NCI-H460 (cell line): ENCODE data around the gene CYP17A1. TPM values are rescaled to one million over a fixed set of nuclear protein-coding genes. Genes with fewer than 3 reads are reported as not detected.
"Not testable (repeated sequence)": the region's sequence is repeated elsewhere in the genome, so short reads cannot be mapped to it uniquely, and the experiment has no call there.

Experiments
- DNase-seq: peaks from one replicate; pipeline ENCODE4 v3.0.0-alpha.2; 2016; ENCODE audit warnings: low read depth; ENCODE audit errors: extremely low read depth
- total RNA-seq: library from RNA; depleted of rRNA; stranded (reverse); fragments of >200 nt; shearing (Covaris generic); gene quantifications from 2 replicates; pipeline ENCODE4 v1.2.3, GENCODE V29; 2014

CYP17A1 gene
- total RNA-seq, 1 experiment from 2014 or later: not detected

DNA sequence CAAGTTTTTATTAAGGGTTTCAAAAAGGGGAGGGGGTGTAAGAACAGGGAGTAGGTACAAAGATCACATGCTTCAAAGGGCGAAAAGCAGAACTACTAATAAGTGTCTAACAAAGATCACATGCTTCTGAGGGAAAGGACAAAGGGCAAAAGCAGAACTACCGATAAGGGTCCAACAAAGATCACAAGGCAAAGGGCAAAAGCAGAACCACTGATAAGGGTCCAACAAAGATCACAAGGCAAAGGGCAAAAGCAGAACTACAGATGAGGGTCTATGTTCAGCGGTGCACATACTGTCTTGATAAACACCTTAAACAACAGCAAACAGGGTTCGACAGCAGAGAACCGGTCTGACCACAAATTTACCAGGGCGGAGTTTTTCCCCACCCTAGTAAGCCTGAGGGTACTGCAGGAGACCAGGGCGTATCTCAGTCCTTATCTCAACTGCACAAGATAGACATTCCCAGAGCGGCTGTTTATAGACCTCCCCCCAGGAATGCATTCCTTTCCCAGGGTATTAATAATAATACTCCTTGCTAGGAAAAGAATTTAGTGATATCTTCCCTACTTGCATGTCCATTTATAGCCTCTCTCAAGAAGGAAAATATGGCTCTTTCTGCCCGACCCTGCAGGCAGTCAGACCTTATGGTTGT, 1.2 kb upstream of the CYP17A1 start:
- DNase-seq: not testable (repeated sequence)

DNA sequence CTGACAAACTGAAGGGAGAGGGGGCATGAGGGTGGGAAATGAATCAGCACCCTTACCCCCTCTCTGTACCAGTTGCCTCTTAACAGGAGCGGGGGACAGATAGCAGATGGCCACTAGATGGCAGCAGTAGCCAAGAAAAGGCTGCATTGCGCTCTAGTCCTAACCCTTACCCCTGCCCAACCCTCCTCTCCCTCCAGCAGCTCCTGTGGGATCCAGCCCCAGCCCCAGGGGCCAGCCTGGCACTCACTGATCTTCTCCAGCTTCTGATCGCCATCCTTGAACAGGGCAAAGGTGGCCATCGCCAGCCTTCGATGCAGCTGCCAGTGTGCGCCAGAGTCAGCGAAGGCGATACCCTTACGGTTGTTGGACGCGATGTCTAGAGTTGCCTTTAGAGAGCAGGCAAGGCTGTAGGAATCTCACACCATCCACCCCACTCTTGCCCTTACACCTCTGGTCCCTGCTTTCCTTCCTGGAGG, 2.2 kb downstream of the CYP17A1 start:
- peak; percentile 78 for DNase-seq

DNA sequence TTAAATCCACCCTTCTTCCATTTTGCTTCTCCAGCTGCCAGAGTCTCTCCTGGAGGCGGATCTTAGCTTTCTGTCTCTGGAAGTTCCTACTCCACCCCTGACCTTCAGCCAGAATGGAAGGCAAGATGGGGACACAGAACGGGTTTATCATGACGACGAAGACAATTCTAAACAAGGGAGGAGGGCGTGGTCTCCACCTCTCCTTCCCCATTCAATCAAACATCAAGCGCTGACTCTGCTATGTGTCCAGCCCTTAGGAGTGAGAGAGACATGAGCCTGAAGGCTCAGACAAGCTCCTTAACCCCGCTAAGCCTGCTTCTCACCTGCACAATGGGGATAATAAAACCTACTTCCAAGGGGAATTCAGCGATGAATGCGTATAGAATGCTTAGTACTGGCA, 3.1 kb downstream of the CYP17A1 start:
- no peak for DNase-seq

DNA sequence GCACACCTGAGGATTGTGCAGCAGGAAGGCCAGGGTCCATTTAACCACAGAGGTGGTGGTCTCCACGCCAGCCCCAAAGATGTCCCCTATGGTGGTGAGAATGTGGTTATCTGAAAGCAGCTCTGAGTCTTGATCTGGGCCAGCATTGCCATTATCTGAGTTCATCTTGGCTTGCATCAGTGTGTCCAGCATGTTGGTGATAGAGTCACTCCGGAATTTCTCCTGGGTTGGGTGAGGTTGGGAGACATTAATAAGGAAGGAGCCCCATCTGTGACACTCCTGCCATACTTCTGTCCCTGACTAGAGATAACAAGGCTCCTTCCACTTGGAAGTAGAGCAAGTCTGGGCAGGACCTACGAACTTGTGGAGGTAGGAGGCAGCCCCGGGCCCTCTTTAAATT, 4.2 kb downstream of the CYP17A1 start:
- DNase-seq: no peak

DNA sequence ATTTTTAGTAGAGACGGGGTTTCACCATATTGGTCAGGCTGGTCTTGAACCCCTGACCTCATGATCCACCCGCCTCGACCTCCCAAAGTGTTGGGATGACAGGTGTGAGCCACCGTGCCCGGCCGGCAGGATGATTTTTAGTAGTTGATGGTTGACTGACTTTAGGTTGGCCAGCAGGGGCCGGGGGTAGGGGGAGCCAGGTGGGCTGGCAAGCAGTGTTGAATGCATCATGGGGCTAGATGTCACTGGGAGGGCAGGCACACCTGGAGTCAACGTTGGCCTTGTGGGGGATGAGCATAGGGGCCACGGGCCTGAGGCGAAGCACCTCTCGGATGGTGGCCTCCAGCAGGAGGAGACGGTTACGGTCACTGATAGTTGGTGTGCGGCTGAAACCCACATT, 5.0 kb downstream of the CYP17A1 start:
- DNase-seq: no peak

DNA sequence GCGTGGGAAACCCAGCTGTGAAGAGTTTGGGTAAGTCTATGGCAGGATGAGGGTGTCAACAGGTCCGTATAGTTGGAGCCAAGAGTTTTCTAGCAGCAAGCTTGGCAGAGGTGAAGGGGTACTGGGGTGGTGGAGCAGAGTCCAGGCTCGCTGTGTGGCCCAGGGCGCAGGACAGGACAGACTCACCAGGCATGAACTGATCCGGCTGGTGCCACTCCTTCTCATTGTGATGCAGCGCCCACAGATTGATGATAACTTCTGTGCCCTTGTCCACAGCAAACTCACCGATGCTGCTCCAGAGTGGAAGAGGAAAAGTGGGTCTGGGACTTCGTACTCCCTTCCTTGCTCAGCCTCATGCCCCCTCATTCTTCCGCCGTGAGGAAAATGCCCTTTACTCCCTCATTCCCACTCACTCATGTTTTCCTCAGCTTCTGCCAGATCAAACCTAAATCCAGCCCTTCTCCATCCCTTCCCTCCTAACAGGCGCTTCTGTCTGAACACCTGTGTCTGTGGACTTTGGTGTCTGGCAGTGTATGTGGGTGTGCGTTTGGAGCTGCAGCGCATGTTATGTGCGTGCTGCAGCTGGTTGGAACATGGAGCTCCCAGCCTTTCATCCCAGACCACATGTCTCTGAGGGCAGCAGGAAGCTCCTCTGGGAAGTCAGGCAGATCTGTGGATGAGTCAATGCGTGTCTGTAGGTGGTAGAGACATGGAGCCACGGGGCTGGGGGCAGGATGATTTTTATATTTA, 5.7 kb downstream of the CYP17A1 start:
- DNase-seq: no peak

DNA sequence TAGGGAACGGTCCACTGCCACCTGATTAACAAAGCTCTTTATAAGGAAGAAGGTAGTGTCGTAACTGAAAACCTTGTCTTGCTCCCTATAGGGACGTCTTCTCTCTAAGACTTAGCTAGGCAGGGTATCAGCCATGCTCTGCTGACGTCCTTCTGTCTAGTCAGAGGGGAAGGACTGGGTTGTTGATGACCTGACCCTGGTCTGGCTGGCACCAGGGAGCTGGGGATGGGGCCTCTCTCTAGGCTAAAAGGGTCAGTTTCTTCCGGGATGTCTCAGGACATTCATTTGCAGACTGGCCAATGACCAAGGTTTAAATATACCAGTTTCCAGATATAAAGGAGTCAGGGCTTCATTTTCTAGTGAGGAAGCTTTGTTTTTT, 9.6 kb downstream of the CYP17A1 start:
- DNase-seq: no peak

DNA sequence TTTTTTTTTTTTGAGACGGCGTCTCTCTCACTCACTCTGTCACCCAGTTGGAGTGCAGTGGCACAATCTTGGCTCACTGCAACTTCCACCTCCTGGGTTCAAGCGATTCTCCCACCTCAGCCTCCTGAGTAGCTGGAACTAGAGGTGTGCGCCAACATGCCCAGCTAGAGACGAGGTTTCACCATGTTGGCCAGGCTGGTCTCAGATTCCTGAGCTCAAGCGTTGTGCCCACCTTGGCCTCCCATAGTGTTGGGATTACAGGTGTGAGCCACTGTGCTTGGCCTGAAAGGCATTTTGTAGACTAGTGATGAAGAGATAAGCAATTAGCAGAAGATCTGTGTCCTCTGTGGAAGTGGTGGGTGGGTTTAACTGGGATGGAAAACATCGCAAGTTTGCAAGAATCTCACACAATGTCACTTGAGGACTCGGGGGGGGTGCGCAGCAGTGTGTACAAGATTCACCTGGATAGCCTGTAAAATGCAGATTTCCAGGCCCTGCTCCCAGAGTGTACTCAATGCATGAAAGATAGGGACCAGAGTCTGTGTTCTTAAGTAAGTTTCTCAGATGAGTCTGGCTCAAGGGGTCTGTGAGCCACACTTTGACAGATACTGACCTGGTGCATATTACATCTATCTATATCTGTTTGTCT, 10.9 kb downstream of the CYP17A1 start:
- no peak for DNase-seq

DNA sequence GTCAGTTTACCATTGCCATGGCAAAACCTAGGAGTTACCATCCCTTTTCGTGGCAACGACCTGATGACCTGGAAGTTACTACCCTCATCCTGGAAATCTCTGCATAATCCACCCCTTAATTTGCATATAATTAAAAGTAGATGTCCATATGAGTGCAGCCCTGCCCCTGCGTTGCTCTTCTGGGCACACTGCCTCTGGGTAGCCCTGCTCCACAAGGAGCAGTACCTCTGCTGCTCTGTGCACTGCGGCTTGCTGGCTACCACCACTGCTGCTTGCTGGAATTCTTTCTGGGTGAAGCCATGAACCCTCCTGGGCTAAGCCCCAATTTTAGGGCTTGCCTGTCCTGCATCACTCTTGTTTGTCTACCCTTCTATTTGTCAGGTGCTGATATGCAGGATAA, 12.5 kb downstream of the CYP17A1 start:
- no peak for DNase-seq

DNA sequence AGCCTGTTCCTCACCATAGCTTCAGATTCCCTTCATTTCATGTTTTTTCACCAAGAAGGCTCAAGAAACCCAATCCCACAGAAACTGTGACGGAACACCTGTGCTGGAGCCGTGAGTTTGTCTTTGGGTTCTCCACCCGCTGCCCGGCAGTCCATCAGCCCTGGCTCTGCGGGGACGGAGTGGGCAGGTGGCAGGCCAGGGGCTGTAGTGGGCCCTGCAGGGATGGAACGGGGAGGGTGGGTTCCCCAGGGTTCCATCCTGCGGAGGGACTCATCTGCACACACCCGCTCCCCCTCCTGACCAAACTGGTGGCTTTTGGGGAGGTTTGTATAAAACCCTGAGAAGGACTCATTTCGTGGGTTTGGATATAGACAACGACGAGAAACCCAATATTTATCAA, 15.0 kb downstream of the CYP17A1 start:
- DNase-seq: no peak

DNA sequence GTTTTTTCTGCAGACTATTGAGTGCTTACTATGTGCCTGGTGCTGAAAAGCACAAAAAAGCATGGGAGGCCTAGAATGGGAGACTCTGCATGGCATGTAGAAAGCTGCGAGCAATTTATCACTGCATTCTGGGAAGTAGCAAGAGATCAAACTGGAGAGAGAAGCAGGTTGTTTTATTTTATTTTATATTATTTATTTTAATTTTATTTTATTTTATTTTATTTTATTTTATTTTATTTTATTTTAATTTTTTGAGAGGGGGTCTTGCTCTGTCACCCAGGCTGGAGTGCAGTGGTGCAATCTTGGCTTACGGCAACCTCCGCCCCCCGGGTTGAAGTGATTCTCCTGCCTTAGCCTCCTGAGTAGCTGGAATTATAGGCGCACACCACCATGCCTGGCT, 17.2 kb downstream of the CYP17A1 start:
- not testable (repeated sequence) for DNase-seq

DNA sequence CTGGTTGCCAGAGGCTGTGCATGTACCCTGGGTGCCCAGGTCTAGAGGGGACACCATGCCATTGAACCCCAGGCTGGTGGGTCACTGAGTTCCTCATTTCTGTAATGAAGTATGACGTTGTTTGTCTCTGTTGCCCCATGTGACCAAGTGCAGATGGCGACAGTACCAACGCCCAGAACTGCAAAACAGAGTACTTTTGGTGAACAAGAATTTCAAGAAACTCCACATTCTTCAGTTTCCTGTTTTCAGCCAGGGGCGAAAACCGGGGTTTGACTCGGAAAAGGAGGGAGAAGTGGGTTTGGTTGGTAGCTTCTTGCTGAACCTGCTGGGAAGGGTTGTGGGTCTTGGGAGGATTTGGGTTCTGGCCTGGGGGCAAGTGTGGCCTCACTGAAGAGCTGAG, 18.2 kb downstream of the CYP17A1 start:
- DNase-seq: no peak

DNA sequence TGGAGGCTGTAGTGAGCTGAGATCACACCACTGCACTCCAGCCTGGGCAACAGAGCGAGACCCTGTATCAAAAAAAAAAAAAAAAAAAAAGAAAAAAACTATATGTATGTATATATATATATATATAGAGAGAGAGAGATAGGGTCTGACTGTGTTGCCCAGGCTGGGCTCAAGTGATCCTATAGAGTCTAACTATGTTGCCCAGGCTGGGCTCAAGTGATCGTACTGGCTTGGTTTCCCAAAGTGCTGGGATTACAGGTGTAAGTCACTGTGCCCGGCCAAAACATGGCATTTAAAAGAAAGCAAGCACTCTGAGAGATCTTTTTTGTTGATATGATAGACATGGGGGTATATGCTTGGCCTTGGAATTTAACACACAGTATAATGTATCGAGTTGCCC, 20.0 kb downstream of the CYP17A1 start:
- DNase-seq: no peak

DNA sequence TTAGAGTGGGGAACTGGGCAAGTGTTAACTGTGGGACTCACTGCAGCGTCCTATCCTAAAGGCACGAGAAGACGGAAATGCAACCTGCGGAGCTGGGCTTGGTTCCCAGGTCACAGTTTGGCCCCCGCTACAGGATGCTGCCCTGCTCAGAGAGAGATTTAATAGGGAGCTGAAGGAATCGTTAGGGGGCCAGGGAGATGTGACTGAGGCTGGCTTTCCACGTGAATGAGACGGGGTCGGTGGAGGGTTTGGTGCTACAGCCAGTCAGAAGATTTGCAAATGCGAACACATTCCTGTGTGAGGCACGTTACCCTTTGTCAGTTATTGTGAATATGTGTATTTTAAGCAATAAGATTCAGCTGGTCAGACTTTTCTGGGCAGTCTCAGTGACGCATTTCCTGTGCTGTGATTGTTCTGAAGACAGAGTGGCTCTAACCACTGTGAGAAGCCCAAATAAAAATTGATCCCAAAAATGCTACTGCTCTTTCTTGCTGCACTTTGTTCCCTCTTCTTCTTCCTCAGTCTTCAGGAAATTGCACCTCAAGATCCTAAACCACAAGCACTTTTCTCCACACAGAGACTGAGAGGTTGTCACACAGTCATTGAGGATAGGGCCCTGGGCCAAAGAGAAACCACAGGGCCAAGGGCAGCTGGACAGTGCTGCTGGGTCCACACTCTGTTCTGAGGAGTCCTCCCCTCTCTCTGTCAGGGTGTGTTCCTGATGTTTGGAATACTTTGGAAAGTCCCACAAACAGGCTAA, 21.2 kb downstream of the CYP17A1 start:
- DNase-seq: no peak

DNA sequence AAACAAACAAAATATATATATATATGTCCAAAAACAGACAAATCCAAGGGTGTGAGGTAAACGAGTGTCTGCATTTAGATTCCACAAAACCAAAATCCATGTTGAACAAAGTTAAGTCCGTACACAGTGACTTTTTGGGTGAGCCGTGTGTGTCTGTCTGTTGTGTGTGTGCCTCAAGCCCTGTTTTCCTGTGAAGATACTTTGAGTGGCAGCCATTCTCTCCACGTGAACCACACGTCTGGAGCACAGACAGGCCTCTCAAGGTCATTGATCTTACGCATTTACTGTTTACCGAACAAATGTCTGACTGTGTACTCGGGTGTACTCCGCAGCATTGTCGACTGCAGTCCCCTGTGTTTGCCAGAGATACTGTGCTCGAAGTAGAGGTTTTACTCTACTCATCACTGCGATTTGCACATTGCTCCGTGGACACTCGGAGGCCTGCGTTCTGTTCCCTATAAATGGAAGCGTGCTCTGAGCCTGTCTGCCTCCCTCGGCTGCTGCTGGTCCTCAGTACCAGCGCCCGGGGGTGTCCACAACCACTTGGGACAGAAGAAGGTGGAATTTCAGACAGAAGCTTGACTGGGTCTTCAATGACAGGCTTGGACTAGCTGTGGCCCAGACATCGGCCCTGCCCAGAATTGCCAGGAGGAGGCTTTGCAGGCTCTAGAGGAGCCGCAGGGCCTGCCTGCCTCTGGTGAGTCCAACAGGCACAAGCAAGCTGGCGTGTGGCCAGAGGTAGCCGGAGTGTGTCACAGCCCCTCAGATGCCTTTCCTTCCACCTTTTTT, 22.1 kb downstream of the CYP17A1 start:
- DNase-seq: no peak

DNA sequence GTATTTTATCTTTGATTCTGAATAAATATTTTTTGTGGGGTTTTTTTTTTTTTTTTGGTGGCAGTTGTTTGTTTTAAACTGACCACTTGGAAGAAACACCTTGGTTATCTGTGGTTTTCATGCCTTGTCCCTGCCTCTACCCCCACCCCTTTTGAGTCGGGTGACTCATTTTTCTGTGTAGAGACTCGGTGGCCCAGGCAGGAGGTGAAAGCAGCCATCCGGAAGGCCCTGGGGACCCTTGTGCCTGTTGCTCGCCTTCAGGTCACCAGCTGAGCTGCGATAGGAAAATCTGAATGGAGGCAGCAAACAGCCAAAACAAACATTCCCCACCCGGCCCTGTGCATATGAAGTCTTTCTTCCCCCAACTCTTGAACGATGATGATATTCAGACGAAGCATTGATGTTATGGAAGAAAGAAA, 22.8 kb downstream of the CYP17A1 start:
- DNase-seq: no peak

DNA sequence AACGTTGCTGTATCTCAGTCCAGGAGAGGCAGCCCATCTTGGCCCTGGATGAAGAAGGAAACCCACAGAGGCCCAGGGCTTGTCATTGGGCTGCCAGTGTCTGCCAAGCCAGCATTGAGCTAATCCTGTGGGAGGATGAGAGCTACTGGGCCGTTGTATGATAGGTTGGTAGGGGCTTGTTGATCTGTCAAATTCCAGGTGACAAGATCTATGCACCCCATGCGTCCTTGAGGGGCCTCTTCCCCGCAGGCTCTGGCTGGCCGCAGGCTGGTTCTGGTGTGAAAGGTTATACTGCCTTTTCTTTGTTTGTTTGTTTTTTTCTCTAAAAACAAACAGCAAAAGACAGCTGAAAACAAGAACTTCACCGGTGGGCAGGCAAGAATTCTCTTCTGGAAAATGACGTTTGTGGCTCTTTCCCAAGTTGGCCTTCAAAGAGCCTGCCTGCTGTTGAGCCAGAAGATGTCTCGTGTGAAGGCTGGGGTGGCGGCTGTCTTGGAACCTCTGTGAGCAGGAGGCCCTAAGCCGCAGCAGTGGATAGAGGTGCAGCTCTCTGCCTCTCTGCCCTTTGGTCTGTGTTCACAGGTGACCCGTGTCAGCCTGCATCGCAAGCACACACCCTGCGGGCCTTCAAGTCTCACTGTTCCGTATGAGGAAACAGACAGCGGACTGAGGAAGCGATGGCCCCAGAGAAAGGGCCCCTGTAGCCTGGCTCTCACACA, 23.3 kb downstream of the CYP17A1 start:
- DNase-seq: no peak

DNA sequence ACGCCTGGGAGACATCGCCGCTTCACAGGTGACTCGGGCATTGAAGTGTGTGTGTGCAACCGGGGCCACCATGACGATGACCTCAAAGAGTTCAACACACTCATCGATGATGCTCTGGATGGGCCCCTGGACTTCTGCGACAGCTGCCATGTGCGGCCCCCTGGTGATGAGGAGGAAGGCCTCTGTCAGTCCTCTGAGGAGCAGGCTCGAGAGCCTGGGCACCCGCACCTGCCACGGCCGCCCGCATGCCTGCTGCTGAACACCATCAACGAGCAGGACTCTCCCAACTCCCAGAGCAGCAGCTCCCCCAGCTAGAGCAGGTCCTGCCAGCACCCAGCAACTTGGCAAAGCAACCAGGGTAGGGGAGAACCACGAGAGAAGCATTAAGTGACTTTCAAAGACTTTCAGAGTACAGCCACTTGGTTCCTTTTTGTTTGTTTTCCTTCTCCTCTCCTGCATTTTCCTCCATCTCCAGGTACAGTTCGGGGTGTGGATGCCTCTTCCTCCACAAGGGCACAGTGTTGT, 24.1 kb downstream of the CYP17A1 start:
- no peak for DNase-seq

DNA sequence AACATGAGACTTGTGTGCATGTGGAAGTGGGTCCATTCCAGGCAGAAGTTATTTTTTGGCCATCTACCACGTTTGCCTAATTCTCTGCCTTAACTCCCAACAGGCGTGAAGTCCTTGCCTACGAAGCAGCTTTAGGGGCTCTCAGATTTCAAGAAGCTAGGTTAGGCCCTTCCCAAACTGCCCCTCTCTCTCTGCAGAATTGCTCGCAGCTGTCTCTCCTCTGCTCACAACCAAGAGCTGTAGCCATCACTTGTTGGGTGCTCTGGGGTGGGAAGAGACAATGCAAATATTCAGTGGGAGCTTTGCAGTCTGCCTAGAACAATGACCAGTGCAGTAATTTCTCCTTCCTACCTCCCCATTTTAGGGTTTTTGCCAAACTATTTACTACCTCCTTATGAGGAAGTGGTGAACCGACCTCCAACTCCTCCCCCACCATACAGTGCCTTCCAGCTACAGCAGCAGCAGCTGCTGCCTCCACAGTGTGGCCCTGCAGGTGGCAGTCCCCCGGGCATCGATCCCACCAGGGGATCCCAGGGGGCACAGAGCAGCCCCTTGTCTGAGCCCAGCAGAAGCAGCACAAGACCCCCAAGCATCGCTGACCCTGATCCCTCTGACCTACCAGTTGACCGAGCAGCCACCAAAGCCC, 24.9 kb downstream of the CYP17A1 start:
- DNase-seq: no peak
